SK-N-SH (cell line): Measurements from ENCODE around the gene RGS7. TPM values are rescaled to one million over a fixed set of nuclear protein-coding genes. Genes with fewer than 3 reads are reported as not detected.
"Not testable (repeated sequence)": the region's sequence is repeated elsewhere in the genome, so short reads cannot be mapped to it uniquely, and the experiment has no call there.

Experiments used
- CTCF ChIA-PET: fragments of 300-600, 350-600 bp; formaldehyde crosslinking; extraction: SDS; loops from one replicate; lab custom pipeline; 2021; lab: Yijun Ruan, JAX
- POLR2A ChIA-PET: fragments of 350-600 bp; sonication (Branson Sonifier 250); formaldehyde crosslinking; extraction: SDS; loops from one replicate; lab custom pipeline; 2020; ENCODE audit warnings: antibody characterized with exemption, inconsistent platforms; lab: Yijun Ruan, JAX
- DNase-seq: peaks from one replicate; pipeline ENCODE4 v3.0.0; 2012
- H2AFZ ChIP-seq: fragments of 200-600 bp; sonication (generic); 2 replicates; pipeline ENCODE4 v1.8.1; 2016; ENCODE audit warnings: antibody characterized with exemption, mild to moderate bottlenecking, low read depth
- H3F3A ChIP-seq: fragments of 200-600 bp; sonication (generic); replicated peaks from 2 replicates; pipeline ENCODE3; 2016; ENCODE audit warnings: antibody characterized with exemption, mild to moderate bottlenecking; ENCODE audit not compliant: insufficient read depth
- H3K27ac ChIP-seq, 2 experiments: fragments of 200-500 bp in 1 of 2; fragments of 200-600 bp in 1 of 2; sonication (Bioruptor generic) in 1 of 2; sonication (generic), shearing (Covaris generic) in 1 of 2; 2 replicates each; pipeline versions ENCODE4 v1.5.1 to v1.6.1; 2014 to 2016; ENCODE audit warnings: low read depth in 2 of 2, inconsistent platforms in 1 of 2, low read length in 1 of 2, mild to moderate bottlenecking in 1 of 2, mixed read lengths in 1 of 2
- H3K27me3 ChIP-seq: fragments of 200-600 bp; sonication (generic), shearing (Covaris generic); 2 replicates; pipeline ENCODE4 v1.6.1; 2016; ENCODE audit warnings: mixed run types; ENCODE audit not compliant: insufficient read depth
- H3K36me3 ChIP-seq, 2 experiments: fragments of 200-500 bp in 1 of 2; fragments of 200-600 bp in 1 of 2; sonication (Bioruptor generic) in 1 of 2; sonication (generic) in 1 of 2; replicated peaks in 1 of 2; 2 replicates each; pipeline versions ENCODE3 to v1.5.1; 2014 to 2016; ENCODE audit warnings: low read length in 1 of 2, mild to moderate bottlenecking in 1 of 2; ENCODE audit not compliant: insufficient read depth in 2 of 2, control insufficient read depth in 1 of 2
- H3K4me1 ChIP-seq, 2 experiments: fragments of 200-500 bp in 1 of 2; fragments of 200-600 bp in 1 of 2; sonication (Bioruptor generic) in 1 of 2; sonication (generic), shearing (Covaris generic) in 1 of 2; 2 replicates each; pipeline versions ENCODE4 v1.5.1 to v1.6.1; 2014 to 2016; ENCODE audit warnings: low read depth in 1 of 2, low read length in 1 of 2, mixed run types in 1 of 2; ENCODE audit not compliant: insufficient read depth in 2 of 2, control insufficient read depth in 1 of 2
- H3K4me2 ChIP-seq: fragments of 200-600 bp; sonication (generic), shearing (Covaris generic); 2 replicates; pipeline ENCODE4 v1.6.1; 2017; ENCODE audit warnings: mixed run types
- H3K4me3 ChIP-seq, 2 experiments: fragments of 200-500 bp in 1 of 2; fragments of 200-600 bp in 1 of 2; sonication (Bioruptor generic) in 1 of 2; sonication (generic), shearing (Covaris generic) in 1 of 2; 2 replicates each; pipeline versions ENCODE4 v1.5.1 to v1.8.1; 2014 to 2016; ENCODE audit warnings: low read depth in 2 of 2, inconsistent platforms in 1 of 2, low read length in 1 of 2, mild to moderate bottlenecking in 1 of 2, mixed read lengths in 1 of 2, moderate library complexity in 1 of 2
- H3K79me2 ChIP-seq: fragments of 200-600 bp; sonication (generic); 2 replicates; pipeline ENCODE4 v1.8.1; 2017; ENCODE audit warnings: mild to moderate bottlenecking; ENCODE audit not compliant: insufficient read depth
- H3K9ac ChIP-seq: fragments of 200-600 bp; sonication (generic); 2 replicates; pipeline ENCODE4 v1.6.1; 2017; ENCODE audit warnings: mixed run types
- H3K9me2 ChIP-seq: fragments of 200-600 bp; sonication (generic); 2 replicates; pipeline ENCODE4 v1.6.1; 2017; ENCODE audit warnings: mixed run types
- H3K9me3 ChIP-seq: fragments of 200-600 bp; sonication (generic); 2 replicates; pipeline ENCODE4 v1.6.1; 2017; ENCODE audit warnings: mixed run types, mild to moderate bottlenecking, moderate library complexity
- H4K20me1 ChIP-seq: fragments of 200-600 bp; sonication (generic); 2 replicates; pipeline ENCODE4 v1.6.1; 2017; ENCODE audit warnings: mild to moderate bottlenecking, mixed run types; ENCODE audit not compliant: insufficient read depth
- CHD2 ChIP-seq: fragments of 150-350 bp; IDR thresholded peaks from 2 replicates; pipeline ENCODE4 v1.6.1; 2018; ENCODE audit warnings: low read length; ENCODE audit not compliant: partially characterized antibody
- EP300 ChIP-seq, 2 experiments: IDR thresholded peaks; 2 replicates each; pipeline versions ENCODE4 v1.4.0 to v1.6.1; 2012; ENCODE audit warnings: borderline replicate concordance in 1 of 2, low read depth in 1 of 2, low read length in 1 of 2
- EZH2phosphoT487 ChIP-seq: fragments of 200-600 bp; sonication (generic); IDR thresholded peaks from 2 replicates; pipeline ENCODE4 v1.6.1; 2017; ENCODE audit warnings: low read depth, mixed run types, mild to moderate bottlenecking, antibody characterized with exemption, moderate library complexity, borderline replicate concordance
- GABPA ChIP-seq: IDR thresholded peaks from 2 replicates; pipeline ENCODE4 v1.4.0; 2012; ENCODE audit warnings: low read depth, mild to moderate bottlenecking
- JUND ChIP-seq: IDR thresholded peaks from 2 replicates; pipeline ENCODE4 v1.4.0; 2012
- MAX ChIP-seq: IDR thresholded peaks from 2 replicates; pipeline ENCODE4 v1.4.0; 2012; ENCODE audit warnings: low read depth
- MEF2A ChIP-seq: IDR thresholded peaks from 2 replicates; pipeline ENCODE4 v1.4.0; 2012; ENCODE audit warnings: low read depth, borderline replicate concordance
- MXI1 ChIP-seq: IDR thresholded peaks from 2 replicates; pipeline ENCODE4 v1.6.1; 2012; ENCODE audit warnings: mild to moderate bottlenecking, low read depth, low read length, improper control_type of control experiment
- NFIC ChIP-seq: IDR thresholded peaks from 2 replicates; pipeline ENCODE4 v1.4.0; 2012; ENCODE audit warnings: borderline replicate concordance
- NRF1 ChIP-seq: IDR thresholded peaks from 2 replicates; pipeline ENCODE4 v1.6.1; 2012; ENCODE audit warnings: low read depth, mild to moderate bottlenecking, low read length
- POLR2AphosphoS5 ChIP-seq: IDR thresholded peaks from 2 replicates; pipeline ENCODE4 v1.6.1; 2012; ENCODE audit warnings: low read depth, low read length
- REST ChIP-seq: IDR thresholded peaks from 2 replicates; pipeline ENCODE4 v1.6.1; 2012; ENCODE audit warnings: mild to moderate bottlenecking, low read depth, low read length, moderate library complexity
- SMC3 ChIP-seq: IDR thresholded peaks from 2 replicates; pipeline ENCODE4 v1.6.1; 2012; ENCODE audit warnings: low read depth, low read length, improper control_type of control experiment
- TAF1 ChIP-seq: IDR thresholded peaks from 2 replicates; pipeline ENCODE4 v1.6.1; 2012; ENCODE audit warnings: low read depth, mild to moderate bottlenecking, low read length, moderate library complexity, borderline replicate concordance
- TEAD4 ChIP-seq: IDR thresholded peaks from 2 replicates; pipeline ENCODE4 v1.4.0; 2012; ENCODE audit warnings: mild to moderate bottlenecking, borderline replicate concordance; ENCODE audit not compliant: insufficient read depth
- USF1 ChIP-seq: IDR thresholded peaks from 2 replicates; pipeline ENCODE4 v1.4.0; 2012; ENCODE audit warnings: low read depth, borderline replicate concordance
- YY1 ChIP-seq: IDR thresholded peaks from 2 replicates; pipeline ENCODE4 v1.4.0; 2012; ENCODE audit warnings: low read depth, mild to moderate bottlenecking
- WGBS: methylation state at CpG from one replicate; pipeline ENCODE4 v1.1.6; 2017; ENCODE audit warnings: low lambda C conversion rate; 5-methylcytosine and 5-hydroxymethylcytosine counted together
- polyA plus RNA-seq, 3 experiments: library from polyadenylated mRNA; depleted of rRNA; stranded (reverse); fragments of >200 nt; gene quantifications; 2 replicates each; pipeline ENCODE4 v1.2.3, GENCODE V29; 2012
- TF ChIP-seq, protein P1 (sequence below): IDR thresholded peaks from 2 replicates; pipeline ENCODE4; 2012

RGS7 gene
- polyA plus RNA-seq, 1 of the 3 experiments (the other 2 are of a cell fraction) = 0.36 TPM

GRCh38 chr1:240905225-240905765, 451.7 kb downstream of the RGS7 start:
- Histone ChIP-seq H3K9ac (no peak overlapping the region), H3K4me1 (no peaks in the 10 kb centered on the region; a peak in 1 of 4 replicates), H2AFZ (no peak overlapping the region), H3K4me3 (no peak overlapping the region), H3K9me2 (no peaks in the 10 kb centered on the region), H3K36me3 (no peaks in the 10 kb centered on the region)
- POLR2A ChIA-PET = no interaction called here
- 58% methylated on average over 6 of the region's 6 CpGs for WGBS
- no peak for DNase-seq
- no peak for TF ChIP-seq CHD2
- TF ChIP-seq TEAD4 = no peak
- TF ChIP-seq MXI1 = no peak
- TF ChIP-seq MEF2A = no peak
- no peak for TF ChIP-seq POLR2AphosphoS5
- no peak for TF ChIP-seq GABPA
- TF ChIP-seq JUND = no peak
- TF ChIP-seq NRF1 = no peak
- TF ChIP-seq, all 33 proteins: peak for 0
- Histone ChIP-seq H4K20me1 (no peaks in the 10 kb centered on the region), H3K27ac (no peak overlapping the region), H3K9me3 (no peaks in the 10 kb centered on the region), H3F3A (no peaks in the 10 kb centered on the region), H3K79me2 (no peaks in the 10 kb centered on the region), H3K4me2 (no peak overlapping the region), H3K27me3 (no peaks in the 10 kb centered on the region)
- CTCF ChIA-PET = no interaction called here

DNA sequence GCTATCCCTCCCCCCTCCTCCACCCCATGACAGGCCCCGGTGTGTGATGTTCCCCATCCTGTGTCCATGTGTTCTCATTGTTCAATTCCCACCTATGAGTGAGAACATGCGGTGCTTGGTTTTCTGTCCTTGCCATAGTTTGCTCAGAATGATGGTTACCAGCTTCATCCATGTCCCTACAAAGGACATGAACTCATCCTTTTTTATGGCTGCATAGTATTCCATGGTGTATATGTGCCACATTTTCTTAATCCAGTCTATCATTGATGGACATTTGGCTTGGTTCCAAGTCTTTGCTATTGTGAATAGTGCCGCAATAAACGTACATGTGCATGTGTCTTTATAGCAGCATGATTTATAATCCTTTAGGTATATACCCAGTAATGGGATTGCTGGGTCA, 461.6 kb downstream of the RGS7 start:
- H3K9ac ChIP-seq, H3K9me3 ChIP-seq, H3K36me3 ChIP-seq, H3K79me2 ChIP-seq, H3K4me1 ChIP-seq, DNase-seq, H2AFZ ChIP-seq, H3K9me2 ChIP-seq, H3K4me2 ChIP-seq, H3K27me3 ChIP-seq, H3F3A ChIP-seq, H3K4me3 ChIP-seq, H4K20me1 ChIP-seq, H3K27ac ChIP-seq, POLR2A ChIA-PET: not testable (repeated sequence)
- WGBS = 81% methylated on average over 4 of the region's 4 CpGs
- CTCF ChIA-PET = interaction anchor here (1.5 kb wide), 1 partner anchor 7 kb away, joined by 3 read pairs; no protein-coding TSS in a partner anchor

DNA sequence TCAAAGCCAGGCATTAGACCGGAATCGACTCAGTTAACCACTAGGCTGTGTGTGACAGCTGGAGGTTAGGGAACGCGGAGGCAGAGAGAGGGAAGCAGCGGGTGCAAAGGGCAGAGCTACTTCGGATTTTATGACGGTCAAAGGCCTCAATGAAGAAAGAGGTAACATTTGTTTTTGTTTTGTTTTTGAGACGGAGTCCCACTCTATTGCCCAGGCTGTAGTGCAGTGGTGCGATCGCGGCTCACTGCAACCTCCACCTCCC, 468.3 kb downstream of the RGS7 start:
- 93% methylated on average over 11 of the region's 11 CpGs for WGBS
- Histone ChIP-seq H3K9me3 (no peaks in the 10 kb centered on the region), H3K4me3 (no peak overlapping the region), H3K9me2 (no peaks in the 10 kb centered on the region), H3K27me3 (no peaks in the 10 kb centered on the region), H3K36me3 (no peaks in the 10 kb centered on the region), H3K4me2 (no peak overlapping the region), H2AFZ (no peak overlapping the region), H3K79me2 (no peaks in the 10 kb centered on the region), H3F3A (no peaks in the 10 kb centered on the region), H4K20me1 (no peaks in the 10 kb centered on the region), H3K4me1 (no peaks in the 10 kb centered on the region; a peak in 1 of 4 replicates), H3K27ac (no peak overlapping the region), H3K9ac (no peak overlapping the region)
- CTCF ChIA-PET = interaction anchor here (0.5 to 1.9 kb wide), 13 partner anchors 48 to 620 kb away, joined by 3 to 25 read pairs (median 6); no protein-coding TSS in a partner anchor
- DNase-seq = no peak
- POLR2A ChIA-PET = no interaction called here
- TF ChIP-seq TAF1 = no peak
- no peak for TF ChIP-seq EP300 (IDR thresholded peaks at IDR 0.05; ENCODE audit: borderline replicate concordance in 1 of 2, low read depth in 1 of 2, low read length in 1 of 2)
- TF ChIP-seq, protein P1, sequence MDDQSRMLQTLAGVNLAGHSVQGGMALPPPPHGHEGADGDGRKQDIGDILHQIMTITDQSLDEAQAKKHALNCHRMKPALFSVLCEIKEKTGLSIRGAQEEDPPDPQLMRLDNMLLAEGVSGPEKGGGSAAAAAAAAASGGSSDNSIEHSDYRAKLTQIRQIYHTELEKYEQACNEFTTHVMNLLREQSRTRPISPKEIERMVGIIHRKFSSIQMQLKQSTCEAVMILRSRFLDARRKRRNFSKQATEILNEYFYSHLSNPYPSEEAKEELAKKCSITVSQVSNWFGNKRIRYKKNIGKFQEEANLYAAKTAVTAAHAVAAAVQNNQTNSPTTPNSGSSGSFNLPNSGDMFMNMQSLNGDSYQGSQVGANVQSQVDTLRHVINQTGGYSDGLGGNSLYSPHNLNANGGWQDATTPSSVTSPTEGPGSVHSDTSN = no peak
- TF ChIP-seq SMC3 = no peak
- TF ChIP-seq EZH2phosphoT487 = no peak
- TF ChIP-seq REST = no peak
- no peak for TF ChIP-seq USF1
- no peak for TF ChIP-seq MAX
- TF ChIP-seq NFIC = no peak
- TF ChIP-seq YY1 = no peak
- no peak for TF ChIP-seq JUND
